ENCODE results near the gene DYNLT2B. TPM values are rescaled to one million over a fixed set of nuclear protein-coding genes. Genes with fewer than 3 reads are reported as not detected.
"Not testable (repeated sequence)": the region's sequence is repeated elsewhere in the genome, so short reads cannot be mapped to it uniquely, and the experiment has no call there.

Gene DYNLT2B
- total and polyA plus RNA-seq, 9 donors, result 7.7 to 30.2 (median 9.5) TPM

DNA sequence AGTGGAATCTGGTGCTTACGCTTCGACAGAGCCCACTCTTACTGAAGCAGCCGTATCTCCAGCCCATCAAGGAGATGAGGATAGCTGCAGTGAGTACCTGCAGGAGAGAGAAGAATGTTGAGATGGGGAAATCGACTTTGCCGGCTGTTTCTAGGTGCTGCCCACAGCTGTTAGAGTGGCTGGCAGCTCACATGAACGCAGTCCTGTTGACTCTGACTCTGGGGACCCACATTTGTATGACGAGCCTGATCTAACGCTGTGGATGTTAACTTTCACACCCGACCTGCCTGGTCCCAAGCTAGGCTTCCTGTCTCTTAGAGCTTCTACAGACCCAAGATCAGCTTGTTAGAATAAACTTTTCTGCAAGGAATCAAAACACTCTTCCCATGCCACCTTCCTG is 8.9 kb upstream of the DYNLT2B start:
- Histone ChIP-seq H3K36me3 (no peaks in the 10 kb centered on the region), H3K9me3 (no peaks in the 10 kb centered on the region), H3K27ac (no peak overlapping the region), H3K4me3 (no peak overlapping the region), H3K4me1 (ENCODE audit: insufficient read depth) (no peaks in the 10 kb centered on the region), H3K27me3 (no peaks in the 10 kb centered on the region)
- 80 to 86% (median 81%) methylated on average over 9 of the region's 9 CpGs for WGBS, 3 donors
- intact Hi-C loops (cut with DNase I), result no loop called here
- TF ChIP-seq EP300 (IDR thresholded peaks at IDR 0.05), result no peak
- TF ChIP-seq POLR2A (IDR thresholded peaks at IDR 0.05), result no peak
- no peak for DNase-seq

DNA sequence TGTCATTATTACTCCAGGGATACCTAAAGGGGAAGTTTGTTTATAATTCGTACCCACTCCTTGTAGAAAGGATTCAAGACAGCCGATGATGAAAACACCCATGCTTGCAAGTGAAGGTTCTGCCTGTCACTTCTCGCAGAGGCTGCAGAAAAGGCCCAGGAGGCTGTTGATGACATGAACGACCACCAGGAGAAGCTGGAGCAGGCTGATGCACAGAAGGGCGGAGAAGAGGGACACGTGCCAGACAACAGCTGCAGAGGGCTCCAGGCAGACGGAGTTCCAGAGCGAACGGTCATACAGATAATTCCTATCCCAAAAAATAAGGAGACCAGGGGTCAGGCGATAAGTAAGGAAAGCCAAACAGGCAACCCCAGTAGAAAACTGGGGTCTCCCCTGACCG is 5.7 kb upstream of the DYNLT2B start:
- H3K9me3 ChIP-seq, result no peaks in the 10 kb centered on the region
- H3K27ac ChIP-seq, result no peak overlapping the region
- DNase-seq, result no peak
- 29 to 35% (median 29%) methylated on average over 11 of the region's 11 CpGs for WGBS, 3 donors
- no peak for TF ChIP-seq POLR2A (IDR thresholded peaks at IDR 0.05)
- TF ChIP-seq CTCF (IDR thresholded peaks at IDR 0.05), result no peak
- TF ChIP-seq EP300 (IDR thresholded peaks at IDR 0.05), result no peak
- intact Hi-C loops (cut with DNase I), result no loop called here
- H3K36me3 ChIP-seq, result no peaks in the 10 kb centered on the region
- no peaks in the 10 kb centered on the region for H3K4me1 ChIP-seq (ENCODE audit: insufficient read depth)
- no peak overlapping the region for H3K4me3 ChIP-seq
- H3K27me3 ChIP-seq, result no peaks in the 10 kb centered on the region

GRCh38 chr3:196323016-196323415 is 5.0 kb upstream of the DYNLT2B start:
- DNase-seq, result no peak
- Histone ChIP-seq H3K27ac (no peak overlapping the region), H3K4me1 (ENCODE audit: insufficient read depth) (no peaks in the 10 kb centered on the region), H3K9me3 (no peaks in the 10 kb centered on the region), H3K27me3 (no peaks in the 10 kb centered on the region), H3K4me3 (no peak overlapping the region), H3K36me3 (no peaks in the 10 kb centered on the region)
- TF ChIP-seq EP300 (IDR thresholded peaks at IDR 0.05) (no peak), CTCF (IDR thresholded peaks at IDR 0.05) (no peak), POLR2A (IDR thresholded peaks at IDR 0.05) (no peak)
- 90 to 97% (median 96%) methylated on average over 4 of the region's 4 CpGs for WGBS, 3 donors
- intact Hi-C loops (cut with DNase I), result no loop called here

GRCh38 chr3:196321162-196321561 is 3.1 kb upstream of the DYNLT2B start:
- 80 to 83% (median 82%) methylated on average over 11 of the region's 11 CpGs for WGBS, 3 donors
- DNase-seq, result no peak
- no peak overlapping the region for H3K27ac ChIP-seq

GRCh38 chr3:196320137-196320536 is 2.1 kb upstream of the DYNLT2B start:
- Histone ChIP-seq H3K4me1 (ENCODE audit: insufficient read depth) (no peaks in the 10 kb centered on the region), H3K9me3 (no peaks in the 10 kb centered on the region), H3K4me3 (no peak overlapping the region), H3K27ac (no peak overlapping the region), H3K36me3 (no peaks in the 10 kb centered on the region), H3K27me3 (no peaks in the 10 kb centered on the region)
- intact Hi-C loops (cut with DNase I), result no loop called here
- no peak for DNase-seq
- TF ChIP-seq EP300 (IDR thresholded peaks at IDR 0.05) (no peak), POLR2A (IDR thresholded peaks at IDR 0.05) (no peak), CTCF (IDR thresholded peaks at IDR 0.05) (no peak)
- WGBS, 3 donors, result 78 to 84% (median 78%) methylated on average over 3 of the region's 3 CpGs

More at GRCh38 chr3:196321162-196321561, 3.1 kb upstream of the DYNLT2B start:
- no peak overlapping the region for H3K4me3 ChIP-seq
- no peaks in the 10 kb centered on the region for H3K4me1 ChIP-seq (ENCODE audit: insufficient read depth)
- no peak for TF ChIP-seq CTCF (IDR thresholded peaks at IDR 0.05)
- no peak for TF ChIP-seq EP300 (IDR thresholded peaks at IDR 0.05)
- TF ChIP-seq POLR2A (IDR thresholded peaks at IDR 0.05), result no peak
- no peaks in the 10 kb centered on the region for H3K27me3 ChIP-seq
- no peaks in the 10 kb centered on the region for H3K36me3 ChIP-seq
- intact Hi-C loops (cut with DNase I), result no loop called here
- H3K9me3 ChIP-seq, result no peaks in the 10 kb centered on the region

GRCh38 chr3:196316799-196317686 is 997 bp downstream of the DYNLT2B start:
- not testable (repeated sequence) for H3K36me3 ChIP-seq; H3K4me1 ChIP-seq (ENCODE audit: insufficient read depth); H3K9me3 ChIP-seq; DNase-seq; H3K27me3 ChIP-seq
- H3K4me3 ChIP-seq, result peak overlapping the region; percentile 91
- intact Hi-C loops (cut with DNase I), result loop anchor here in 1 of 4 donors (10.0 kb wide), 1 partner anchor 188 kb away; the partner anchor contains the start of gene RNF168
- peak overlapping the region; percentile 85 to 99 for H3K27ac ChIP-seq
- WGBS, 3 donors, result 11 to 18% (median 16%) methylated on average over 13 to 17 of the region's 17 CpGs
